ENCODE data around the gene YDJC.

DNA sequence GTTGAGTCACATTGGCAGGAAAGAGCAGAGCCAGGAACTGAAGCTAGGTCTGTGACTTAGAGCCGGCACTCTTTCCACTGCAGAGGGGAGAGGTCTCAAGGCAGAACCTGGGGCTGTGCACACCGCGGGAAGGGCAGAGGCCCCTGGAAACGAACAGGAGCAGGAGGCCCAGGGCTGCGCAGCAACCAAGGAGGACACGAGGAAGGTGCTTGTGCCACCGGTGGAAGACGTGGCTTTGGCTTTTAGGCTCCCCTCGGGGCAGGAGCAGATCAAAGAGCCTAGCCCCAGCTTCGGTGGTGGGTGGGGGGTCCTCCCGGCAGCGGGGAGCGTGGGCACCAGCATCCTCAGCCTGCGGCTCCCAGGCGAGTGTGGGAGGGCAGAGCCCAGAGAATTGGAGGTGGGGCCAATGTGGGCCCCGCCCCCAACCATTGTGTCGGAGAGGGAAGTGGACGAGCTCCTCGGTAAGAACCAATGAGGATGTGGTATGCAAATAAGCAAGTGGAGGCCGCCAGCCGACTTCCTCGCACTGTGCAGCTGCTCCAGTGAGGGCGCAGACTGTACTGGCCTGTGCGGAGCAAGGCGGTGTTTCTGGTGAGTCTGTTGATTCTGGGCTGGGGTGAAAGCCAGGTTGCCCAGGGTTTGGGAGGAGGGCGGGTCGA, 2.5 kb upstream of the YDJC start, which contains the start of gene CCDC116:
- TF ChIP-seq, protein P1, sequence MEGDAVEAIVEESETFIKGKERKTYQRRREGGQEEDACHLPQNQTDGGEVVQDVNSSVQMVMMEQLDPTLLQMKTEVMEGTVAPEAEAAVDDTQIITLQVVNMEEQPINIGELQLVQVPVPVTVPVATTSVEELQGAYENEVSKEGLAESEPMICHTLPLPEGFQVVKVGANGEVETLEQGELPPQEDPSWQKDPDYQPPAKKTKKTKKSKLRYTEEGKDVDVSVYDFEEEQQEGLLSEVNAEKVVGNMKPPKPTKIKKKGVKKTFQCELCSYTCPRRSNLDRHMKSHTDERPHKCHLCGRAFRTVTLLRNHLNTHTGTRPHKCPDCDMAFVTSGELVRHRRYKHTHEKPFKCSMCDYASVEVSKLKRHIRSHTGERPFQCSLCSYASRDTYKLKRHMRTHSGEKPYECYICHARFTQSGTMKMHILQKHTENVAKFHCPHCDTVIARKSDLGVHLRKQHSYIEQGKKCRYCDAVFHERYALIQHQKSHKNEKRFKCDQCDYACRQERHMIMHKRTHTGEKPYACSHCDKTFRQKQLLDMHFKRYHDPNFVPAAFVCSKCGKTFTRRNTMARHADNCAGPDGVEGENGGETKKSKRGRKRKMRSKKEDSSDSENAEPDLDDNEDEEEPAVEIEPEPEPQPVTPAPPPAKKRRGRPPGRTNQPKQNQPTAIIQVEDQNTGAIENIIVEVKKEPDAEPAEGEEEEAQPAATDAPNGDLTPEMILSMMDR (IDR thresholded peaks at IDR 0.05; ENCODE audit: insufficient read depth, low read length, poor library complexity, severe bottlenecking), result no peak
- no peak for TF ChIP-seq EZH2phosphoT487 (conservative IDR thresholded peaks at IDR 0.05; ENCODE audit: low read length)
